ENCODE results near the gene BHLHA15. TPM values are rescaled to one million over a fixed set of nuclear protein-coding genes. Genes with fewer than 3 reads are reported as not detected.

BHLHA15 gene
- total RNA-seq, 1 experiment from 2014 or later = 2.4 TPM

DNA sequence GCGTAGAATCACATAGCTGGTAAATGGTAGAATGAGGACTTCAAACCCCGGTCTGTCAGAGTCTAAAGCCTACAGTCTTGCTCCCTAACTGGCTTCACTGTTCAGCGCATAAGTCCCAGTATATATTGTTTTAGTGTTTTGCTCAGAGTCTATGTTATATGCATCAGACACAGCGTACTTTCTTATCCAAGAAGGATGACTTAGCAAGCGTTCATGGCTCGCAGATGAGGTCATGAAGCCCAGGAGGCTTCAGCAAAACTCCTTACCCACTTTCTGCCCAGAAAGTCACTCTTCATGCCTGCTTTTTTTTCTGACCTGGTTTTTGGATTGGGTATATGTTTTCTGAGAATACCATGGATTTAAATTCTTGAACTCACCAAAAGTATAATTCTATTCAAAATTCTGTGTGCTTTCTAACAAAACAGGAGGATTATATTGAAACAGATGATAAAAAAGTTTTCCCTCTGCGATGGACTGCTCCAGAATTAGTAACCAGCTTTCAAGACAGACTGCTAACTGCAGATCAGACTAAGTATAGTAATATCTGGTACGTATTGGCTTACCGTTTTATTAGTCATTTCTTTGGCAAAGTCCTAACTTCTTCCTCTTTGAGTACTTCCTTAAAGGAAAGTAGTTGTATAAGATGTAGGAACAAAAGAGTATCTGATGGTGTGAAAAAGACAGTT, 24.6 kb upstream of the BHLHA15 start:
- no peak for DNase-seq (ENCODE audit: extremely low read depth, low read depth)

DNA sequence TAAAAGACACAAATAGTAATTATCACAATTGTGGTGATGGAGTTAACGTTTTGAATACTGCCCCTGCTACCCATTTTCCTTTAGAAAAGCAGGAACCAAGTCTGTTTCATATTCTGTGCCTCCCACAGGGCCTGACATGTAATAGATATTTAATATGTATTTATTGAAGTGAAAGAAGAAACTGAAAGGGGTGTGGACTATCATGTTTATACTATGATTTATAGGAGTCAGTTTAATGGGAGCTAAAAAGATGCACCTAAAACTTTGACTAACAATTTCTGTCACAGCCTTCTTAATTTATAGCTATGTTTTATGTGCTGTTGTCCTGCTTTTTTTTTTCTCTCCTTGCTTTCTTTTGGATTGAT, 24.1 kb upstream of the BHLHA15 start:
- DNase-seq (ENCODE audit: extremely low read depth, low read depth) = no peak

DNA sequence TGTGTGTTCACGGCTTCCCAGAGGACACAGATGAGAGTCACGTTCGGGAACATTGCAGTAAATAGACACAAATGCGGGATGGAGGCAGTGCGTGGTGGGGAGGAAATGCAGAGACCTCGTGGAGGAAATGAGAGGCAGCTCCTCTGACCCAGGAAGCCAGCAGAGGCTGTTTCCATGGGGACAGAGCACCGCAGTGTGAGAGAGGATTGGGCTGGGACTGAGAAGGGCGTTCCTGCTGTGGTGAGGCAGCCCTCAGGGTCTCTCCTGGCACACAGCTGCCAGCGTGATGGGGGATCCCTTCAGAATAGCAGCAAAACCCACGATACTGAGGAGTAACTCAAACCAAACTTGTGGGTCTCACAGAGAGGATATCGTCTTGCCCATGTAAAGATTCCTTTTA, 21.7 kb upstream of the BHLHA15 start:
- no peak for DNase-seq (ENCODE audit: extremely low read depth, low read depth)

DNA sequence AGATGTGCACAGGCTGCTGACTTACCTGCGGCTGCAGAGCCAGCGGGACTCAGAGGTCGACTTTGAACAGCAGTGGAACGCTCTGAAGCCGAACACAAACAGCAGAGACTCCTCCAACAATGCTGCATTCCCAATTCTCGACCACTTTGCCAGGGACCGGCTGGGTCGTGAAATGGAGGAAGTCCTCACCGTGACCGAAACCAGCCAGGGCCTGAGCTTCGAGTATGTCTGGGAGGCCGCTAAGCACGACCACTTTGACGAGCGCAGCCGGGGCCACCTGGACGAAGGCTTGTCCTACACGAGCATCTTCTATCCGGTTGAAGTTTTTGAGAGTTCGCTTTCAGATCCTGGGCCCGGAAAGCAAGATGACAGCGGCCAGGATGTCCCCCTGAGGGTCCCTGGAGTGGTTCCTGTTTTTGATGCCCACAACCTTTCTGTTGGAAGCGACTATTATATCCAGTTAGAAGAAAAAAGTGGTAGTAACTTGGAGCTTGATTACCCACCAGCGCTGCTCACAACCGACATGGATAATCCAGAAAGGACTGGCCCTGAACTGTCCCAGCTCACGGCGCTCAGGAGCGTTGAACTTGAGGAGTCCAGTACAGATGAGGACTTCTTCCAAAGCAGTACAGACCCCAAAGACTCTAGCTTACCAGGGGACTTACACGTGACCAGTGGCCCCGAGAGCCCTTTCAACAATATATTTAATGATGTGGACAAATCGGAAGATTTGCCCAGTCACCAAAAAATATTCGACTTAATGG, 19.4 kb upstream of the BHLHA15 start:
- no peak for DNase-seq (ENCODE audit: extremely low read depth, low read depth)

DNA sequence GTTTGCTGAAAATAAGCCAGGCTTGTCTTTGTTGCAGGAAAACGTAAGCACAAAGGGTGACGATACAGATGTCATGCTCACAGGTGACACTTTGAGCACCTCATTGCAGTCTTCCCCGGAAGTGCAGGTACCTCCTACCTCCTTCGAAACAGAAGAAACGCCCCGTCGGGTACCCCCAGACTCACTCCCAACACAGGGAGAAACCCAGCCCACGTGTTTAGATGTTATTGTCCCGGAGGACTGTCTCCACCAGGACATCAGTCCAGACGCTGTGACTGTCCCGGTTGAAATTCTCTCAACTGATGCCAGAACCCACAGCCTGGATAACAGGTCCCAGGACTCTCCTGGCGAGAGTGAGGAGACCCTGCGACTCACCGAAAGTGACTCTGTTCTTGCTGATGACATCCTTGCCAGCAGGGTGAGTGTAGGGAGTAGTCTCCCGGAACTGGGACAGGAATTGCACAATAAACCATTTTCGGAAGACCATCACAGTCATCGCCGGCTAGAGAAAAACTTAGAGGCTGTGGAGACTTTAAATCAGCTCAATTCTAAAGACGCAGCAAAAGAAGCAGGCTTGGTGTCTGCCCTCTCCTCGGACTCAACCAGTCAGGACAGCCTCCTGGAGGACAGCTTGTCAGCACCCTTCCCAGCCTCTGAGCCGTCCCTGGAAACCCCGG, 18.3 kb upstream of the BHLHA15 start:
- DNase-seq (ENCODE audit: extremely low read depth, low read depth) = no peak

DNA sequence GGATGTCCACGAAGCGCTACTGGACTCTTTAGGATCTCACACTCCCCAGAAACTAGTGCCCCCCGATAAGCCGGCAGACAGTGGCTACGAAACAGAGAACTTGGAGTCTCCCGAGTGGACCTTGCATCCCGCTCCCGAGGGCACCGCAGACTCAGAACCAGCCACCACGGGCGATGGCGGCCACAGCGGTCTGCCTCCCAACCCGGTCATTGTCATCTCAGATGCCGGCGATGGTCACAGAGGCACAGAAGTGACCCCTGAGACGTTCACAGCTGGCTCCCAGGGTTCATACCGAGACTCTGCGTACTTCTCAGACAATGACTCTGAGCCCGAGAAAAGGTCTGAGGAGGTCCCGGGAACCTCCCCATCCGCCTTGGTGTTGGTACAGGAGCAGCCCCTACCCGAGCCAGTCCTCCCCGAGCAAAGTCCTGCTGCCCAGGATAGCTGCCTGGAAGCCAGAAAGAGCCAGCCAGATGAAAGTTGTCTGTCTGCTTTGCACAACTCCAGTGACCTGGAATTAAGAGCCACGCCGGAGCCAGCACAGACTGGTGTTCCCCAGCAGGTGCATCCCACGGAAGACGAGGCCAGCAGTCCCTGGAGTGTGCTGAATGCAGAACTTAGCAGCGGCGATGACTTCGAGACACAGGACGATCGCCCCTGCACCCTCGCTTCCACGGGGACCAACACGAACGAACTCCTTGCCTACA, 17.6 kb upstream of the BHLHA15 start:
- DNase-seq (ENCODE audit: extremely low read depth, low read depth) = no peak

DNA sequence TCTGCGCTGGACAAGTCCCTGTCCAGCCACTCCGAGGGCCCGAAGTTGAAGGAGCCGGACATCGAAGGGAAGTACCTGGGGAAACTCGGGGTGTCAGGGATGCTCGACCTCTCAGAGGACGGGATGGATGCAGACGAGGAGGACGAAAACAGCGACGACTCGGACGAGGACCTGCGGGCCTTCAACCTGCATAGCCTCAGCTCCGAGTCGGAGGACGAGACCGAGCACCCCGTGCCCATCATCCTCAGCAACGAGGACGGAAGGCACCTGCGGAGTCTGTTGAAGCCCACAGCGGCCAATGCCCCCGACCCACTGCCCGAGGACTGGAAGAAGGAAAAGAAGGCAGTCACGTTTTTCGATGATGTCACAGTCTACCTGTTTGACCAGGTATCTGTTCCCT, 17.1 kb upstream of the BHLHA15 start:
- DNase-seq (ENCODE audit: extremely low read depth, low read depth) = no peak

DNA sequence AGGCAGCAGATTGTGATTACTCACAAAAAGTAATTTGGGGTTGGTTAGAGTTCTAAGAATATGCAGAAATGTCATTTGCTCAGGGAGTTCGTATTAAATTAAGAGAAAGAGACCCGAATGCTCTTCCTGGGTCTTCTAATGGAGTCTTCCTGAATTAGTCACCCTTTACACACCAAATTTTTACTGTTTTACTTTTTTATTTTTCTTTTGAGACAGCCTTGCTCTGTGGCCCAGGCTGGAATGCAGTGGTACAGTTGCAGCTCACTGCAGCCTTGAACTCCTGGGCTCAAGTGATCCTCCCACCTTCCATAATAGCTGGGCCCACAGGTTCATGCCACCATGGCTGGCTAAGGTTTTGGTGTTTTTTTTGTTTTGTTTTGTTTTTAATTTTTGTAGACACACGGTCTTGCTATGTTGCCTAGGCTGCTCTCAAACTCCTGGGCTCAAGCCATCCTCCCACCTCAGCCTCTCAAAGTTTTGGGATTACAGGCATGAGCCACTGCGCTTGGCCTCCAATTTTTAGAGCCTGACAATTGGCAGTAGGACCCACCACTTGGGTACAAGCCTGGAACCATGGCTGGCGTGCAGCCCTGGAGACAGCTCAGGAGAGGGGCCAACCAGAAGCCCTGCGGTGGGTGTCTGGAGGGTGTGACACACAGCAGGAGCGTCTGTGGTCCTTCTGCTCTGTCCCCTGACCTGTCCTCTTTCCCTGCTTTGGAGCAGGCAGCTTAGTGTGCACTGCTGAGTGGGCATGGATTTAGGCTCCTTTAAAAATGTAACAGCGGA, 16.4 kb upstream of the BHLHA15 start:
- no peak for DNase-seq (ENCODE audit: extremely low read depth, low read depth)

DNA sequence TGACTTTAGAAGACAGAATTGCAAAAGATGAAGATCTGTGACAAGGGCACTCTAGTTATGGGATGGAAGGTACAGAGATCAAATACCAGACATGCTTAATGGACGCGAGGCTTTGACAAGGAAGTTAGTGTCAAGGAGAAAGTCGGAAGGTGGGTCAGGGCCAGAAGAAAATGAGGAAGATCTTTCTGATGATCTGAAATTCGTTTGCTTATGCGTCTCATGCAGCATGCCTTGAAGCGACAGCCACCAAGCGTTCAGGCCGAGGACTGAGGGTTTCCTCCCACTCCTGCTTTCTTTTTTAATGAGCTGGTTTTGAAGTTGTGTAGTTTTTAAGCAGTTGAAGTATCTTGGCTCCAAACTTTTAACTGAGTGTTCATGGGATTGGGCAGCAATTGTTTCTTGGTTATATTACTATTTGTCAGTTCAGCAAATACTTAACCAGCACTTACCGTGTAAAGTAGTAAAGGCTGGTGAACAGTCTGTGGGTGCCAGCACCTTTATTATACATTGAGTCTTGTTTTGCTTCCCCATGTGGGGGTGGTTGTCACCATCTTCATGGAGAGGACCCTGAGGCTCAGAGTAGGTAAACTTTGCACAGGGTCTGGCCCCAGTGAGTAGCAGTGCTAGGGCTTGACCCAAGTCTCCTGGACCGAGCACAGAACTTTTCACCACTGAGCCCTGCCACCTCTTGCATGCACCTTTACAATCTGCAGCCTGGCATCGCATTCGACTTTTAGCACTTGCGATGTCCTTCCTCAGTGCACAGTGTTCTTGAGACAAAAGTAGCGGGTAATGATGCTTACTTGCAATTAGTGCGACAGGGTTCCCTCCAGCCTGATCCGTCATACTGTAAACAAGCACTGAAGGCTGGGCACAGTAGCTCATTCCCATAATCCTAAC, 14.3 kb upstream of the BHLHA15 start:
- no peak for DNase-seq (ENCODE audit: extremely low read depth, low read depth)

DNA sequence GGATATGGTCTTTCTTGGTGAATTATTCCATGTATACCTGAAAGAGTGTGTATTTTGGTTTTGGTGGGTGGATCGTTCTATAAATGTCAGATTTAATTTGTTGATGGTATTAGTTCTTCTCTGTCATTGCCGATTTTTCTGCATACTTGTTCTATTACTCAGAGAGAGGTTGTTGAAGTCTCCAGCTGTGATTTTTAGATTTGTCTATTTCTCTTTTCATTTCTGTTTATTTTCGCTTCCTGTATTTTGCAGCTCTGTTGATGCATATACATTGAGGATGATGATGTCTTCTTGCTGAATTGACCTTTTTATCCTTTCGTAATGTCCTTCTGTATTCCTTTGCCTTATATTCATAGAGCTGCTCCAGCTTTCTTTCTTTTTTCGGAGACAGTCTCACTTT, 12.1 kb upstream of the BHLHA15 start:
- DNase-seq (ENCODE audit: extremely low read depth, low read depth) = no peak

DNA sequence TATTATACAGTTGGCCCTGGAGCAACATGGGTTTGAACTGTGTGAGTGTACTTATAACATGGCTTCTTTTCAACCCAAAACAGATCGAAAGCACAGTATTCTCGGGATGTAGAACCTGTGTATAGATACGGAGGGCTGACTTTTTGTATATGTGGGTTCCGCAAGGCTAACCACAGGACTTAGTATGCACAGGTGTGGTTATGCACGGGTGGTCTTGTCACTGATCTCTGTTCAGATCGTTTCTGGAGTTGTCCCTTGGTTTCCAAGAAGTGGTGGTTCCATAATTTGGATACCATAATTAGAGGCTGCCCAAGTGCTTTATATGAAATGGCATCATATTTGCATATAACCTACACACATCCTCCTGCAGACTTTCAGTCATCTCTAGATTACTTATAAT, 10.9 kb upstream of the BHLHA15 start:
- DNase-seq (ENCODE audit: extremely low read depth, low read depth) = no peak

DNA sequence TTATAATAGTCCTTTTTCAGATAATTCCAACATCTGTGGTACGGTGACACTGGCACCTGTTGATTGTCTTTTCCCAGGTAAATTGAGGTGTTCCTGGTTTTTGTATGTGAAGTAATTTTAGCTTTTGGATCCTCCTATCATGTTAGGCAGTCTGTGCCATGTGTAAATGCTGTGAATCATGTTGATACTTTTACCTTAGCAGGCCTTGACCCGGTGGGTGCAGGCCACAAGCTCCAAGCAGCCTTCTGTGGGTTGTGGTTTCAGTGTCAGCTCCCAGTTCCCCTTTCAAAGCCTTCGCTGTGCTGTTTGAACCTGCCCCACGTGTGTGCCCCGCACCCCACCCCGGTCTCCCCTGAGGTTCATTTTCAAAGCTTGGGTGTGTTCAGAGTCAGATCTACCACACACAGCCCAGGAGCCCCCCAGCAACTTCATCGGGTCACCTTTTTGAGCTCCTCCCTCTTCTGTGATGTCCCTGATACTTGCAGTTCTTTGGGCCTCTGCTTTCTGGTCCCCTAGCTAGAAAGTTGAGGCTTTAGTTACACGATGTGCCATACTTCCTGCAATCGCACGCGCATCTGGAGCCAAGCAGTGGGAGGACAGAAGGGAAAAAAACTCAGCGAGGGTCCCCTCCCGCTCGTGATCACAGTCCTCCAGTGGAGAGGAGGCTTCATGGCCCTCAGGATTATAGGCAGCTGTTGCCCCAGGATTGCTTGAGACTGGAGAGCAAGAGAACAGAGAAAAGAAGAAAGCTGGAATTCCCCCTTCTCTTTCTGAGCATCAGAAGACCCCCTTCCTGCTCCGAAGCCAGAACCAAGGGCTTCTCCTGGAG, 8.7 kb upstream of the BHLHA15 start:
- DNase-seq (ENCODE audit: extremely low read depth, low read depth) = no peak

DNA sequence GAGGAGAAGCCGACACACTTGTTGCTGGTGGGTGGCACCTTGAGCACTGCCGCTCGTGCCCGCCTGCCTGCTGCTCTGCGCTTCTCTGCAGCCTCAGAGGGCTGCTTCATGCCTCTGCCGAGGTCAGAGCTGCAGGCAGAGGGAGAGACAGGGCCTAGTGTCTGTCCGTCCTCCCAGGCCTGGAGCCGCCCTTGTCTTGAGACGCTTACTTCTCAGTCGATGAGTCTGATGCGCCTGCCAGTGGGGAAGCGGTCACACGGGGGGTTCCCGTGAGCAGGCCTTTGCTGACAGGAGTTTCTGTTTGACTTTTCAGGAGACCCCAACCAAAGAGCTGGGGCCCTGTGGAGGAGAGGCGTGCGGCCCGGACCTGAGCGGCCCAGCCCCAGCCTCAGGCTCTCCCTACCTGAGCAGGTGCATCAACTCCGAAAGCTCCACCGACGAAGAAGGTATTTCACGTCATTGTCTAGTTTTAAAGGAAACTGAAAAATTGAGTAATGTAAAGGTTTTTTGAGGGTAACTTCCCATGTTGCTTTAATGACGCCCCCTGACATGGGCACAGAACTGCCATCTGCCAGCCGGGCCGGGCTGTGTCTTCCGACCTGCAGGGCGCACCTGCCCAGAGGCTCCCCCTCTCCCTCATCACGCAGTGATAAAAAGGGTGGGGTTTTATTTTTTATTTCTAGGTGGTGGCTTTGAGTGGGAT, 7.8 kb upstream of the BHLHA15 start:
- no peak for DNase-seq (ENCODE audit: extremely low read depth, low read depth)

DNA sequence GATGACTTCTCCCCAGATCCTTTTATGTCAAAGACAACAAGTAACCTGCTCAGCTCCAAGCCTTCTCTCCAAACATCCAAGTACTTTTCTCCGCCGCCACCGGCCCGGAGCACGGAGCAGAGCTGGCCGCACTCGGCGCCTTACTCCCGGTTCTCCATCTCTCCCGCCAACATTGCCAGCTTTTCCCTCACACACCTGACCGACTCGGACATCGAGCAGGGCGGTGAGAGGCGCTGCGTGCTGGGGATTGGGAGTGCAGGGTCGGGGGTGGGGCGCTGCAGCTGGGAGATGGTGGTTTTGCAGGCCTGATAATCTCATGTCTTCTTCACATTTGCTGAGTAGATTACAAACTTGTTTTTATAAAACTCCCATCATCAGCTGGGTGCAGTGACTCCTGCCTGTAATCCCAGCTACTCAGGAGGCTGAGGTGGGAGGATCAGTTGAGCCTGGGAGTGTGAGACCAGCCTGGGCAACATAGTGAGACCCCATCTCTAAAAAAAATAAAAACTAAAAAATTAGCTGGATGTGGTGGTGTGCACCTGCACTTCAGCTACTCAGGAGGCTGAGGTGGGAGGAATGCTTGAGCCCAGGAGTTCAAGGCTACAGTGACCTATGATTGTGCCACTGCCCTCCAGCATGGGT, 7.2 kb upstream of the BHLHA15 start:
- DNase-seq (ENCODE audit: extremely low read depth, low read depth) = no peak

DNA sequence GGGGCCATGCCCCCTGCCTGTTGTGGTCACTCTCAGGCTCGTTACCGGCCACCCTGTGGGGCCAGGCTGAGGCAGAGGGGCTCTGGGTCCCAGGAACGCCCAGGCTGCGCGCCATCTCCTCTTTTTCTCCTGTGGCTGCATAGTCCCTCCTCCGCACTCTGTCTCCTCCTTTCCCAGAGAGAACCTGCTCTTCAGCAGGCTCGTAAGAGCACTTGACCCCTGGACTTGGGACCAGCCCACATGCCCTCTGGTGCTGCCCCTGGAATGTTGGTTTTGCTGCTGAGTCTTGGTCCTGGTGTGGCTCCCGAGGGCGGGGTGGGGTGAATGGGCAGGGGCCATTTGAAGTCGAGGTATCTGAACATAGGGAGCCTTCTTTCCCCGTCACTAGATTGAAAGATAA, 6.6 kb upstream of the BHLHA15 start:
- DNase-seq (ENCODE audit: extremely low read depth, low read depth) = no peak

DNA sequence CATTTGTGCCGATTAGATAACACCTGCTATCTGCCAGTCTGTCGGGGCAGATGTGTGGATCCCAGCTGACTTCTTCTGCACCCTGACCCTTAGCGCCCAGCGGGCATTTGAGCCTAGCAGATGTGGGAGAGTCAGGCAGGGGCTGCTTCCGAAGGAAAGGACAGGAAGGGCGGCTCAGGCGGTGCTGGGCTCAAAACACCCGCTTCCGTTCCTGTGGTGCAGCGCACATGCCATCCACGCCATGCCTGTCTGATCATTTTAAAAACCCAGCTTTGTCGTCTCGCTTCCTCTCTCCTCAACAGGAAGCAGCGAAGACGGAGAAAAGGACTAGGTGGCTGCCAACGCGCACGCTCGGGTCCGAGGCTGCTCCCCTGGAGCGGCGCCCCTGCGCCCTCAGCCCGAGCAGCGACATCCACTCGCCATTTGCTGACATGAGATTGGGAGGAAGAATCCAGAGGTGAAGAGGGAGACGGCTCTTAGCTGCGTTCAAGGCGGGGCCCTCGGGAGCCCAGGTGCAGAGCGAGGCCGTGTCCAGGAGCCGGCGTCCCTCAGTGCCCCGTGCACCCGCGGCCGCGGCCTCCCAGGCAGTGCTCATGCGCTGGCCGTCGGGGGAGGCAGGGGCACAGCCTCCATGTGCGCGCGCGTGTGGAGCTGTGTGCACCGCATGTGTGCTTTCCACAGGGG, 5.9 kb upstream of the BHLHA15 start:
- DNase-seq (ENCODE audit: extremely low read depth, low read depth) = no peak

Measured in NCI-H460 (cell line).